ENCODE data around the gene LAMC2.

DNA sequence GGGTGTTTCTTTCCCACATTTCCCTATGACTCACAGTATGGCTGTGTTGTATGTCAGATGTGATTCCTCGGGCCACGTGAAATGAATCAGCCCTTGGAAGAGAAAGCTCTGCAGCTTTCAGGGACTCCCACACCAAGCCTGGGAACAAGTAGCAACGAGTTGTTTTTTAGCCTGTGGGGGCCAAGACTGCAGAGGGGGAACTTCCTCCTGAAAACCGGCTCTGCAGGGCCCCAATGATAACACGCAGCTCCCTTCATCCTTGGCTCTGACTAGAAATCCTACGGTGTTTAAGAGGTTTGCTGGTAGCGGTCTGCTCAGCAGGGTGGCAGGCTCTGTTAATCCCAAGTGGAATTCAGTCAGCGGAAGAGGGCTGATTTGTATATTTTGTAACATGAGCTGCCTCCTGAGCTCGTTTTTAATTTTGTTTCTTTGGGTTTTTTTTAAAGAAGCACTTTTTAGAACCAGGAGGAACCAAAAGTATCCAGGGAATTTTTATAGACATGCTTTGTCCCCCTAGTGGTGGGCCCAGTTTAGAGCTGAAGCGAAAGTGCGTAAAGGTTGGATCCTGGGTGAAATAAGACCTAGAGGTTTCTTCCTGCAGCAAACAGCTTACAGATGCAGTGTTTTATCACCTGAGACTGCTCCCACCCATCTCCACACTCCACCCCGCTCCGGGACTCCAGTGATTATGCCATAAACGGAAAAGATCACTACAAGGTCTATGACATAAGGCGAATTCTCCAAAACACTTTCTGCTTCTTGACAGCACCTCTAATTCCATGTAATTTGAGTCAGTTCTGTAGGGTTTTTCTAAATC is 48.8 kb downstream of the LAMC2 start:
- peak; percentile 51 to 82 (median 66) for TF ChIP-seq CTCF (IDR thresholded peaks at IDR 0.05)
- TF ChIP-seq POLR2A (IDR thresholded peaks at IDR 0.05): peak in 1 of 2 donors; percentile 31
